Activated CD4-positive, alpha-beta T cell treated with anti-CD3 and anti-CD28 coated beads, Interleukin-2, amount 50 U/mL, for 48 hours (primary cell): ENCODE data around the gene ARAP1.

Experiments used
- DNase-seq, 2 experiments: peaks; one replicate each; pipeline ENCODE4 v3.0.0-alpha.2; 2020

Gene ARAP1

GRCh38 chr11:72779495-72780128, 27.4 kb upstream of the ARAP1 start:
- DNase-seq: no peak

GRCh38 chr11:72778535-72779494, 26.6 kb upstream of the ARAP1 start:
- DNase-seq: no peak

- DNase-seq: no peak
Observed at GRCh38 chr11:72777755-72778278, 25.6 kb upstream of the ARAP1 start.

- no peak for DNase-seq
Observed at GRCh38 chr11:72776844-72777754, 24.9 kb upstream of the ARAP1 start.

- DNase-seq: no peak
Observed at GRCh38 chr11:72776117-72776843, 24.1 kb upstream of the ARAP1 start.

- no peak for DNase-seq
Observed at GRCh38 chr11:72775288-72776110, 23.3 kb upstream of the ARAP1 start.

GRCh38 chr11:72774499-72774898, 22.3 kb upstream of the ARAP1 start:
- no peak for DNase-seq

GRCh38 chr11:72773696-72774095, 21.5 kb upstream of the ARAP1 start:
- DNase-seq: no peak

- no peak for DNase-seq
Observed at GRCh38 chr11:72773291-72773690, 21.1 kb upstream of the ARAP1 start.

GRCh38 chr11:72772059-72772458, 19.9 kb upstream of the ARAP1 start:
- no peak for DNase-seq

GRCh38 chr11:72771507-72771906, 19.3 kb upstream of the ARAP1 start:
- DNase-seq: no peak

GRCh38 chr11:72770799-72771198, 18.6 kb upstream of the ARAP1 start:
- no peak for DNase-seq

- DNase-seq: no peak
Observed at GRCh38 chr11:72769680-72770079, 17.5 kb upstream of the ARAP1 start.

GRCh38 chr11:72768581-72768980, 16.4 kb upstream of the ARAP1 start:
- DNase-seq: no peak

GRCh38 chr11:72767203-72768062, 15.2 kb upstream of the ARAP1 start:
- DNase-seq: no peak

- DNase-seq: no peak
Observed at GRCh38 chr11:72766152-72766902, 14.1 kb upstream of the ARAP1 start.

GRCh38 chr11:72764503-72764902, 12.3 kb upstream of the ARAP1 start:
- no peak for DNase-seq

GRCh38 chr11:72763823-72764222, 11.6 kb upstream of the ARAP1 start:
- no peak for DNase-seq

GRCh38 chr11:72762641-72763304, 10.6 kb upstream of the ARAP1 start:
- peak; percentile 24 to 46 for DNase-seq
